AML-193 (cell line): Measurements from ENCODE around the gene OR5F1.

ENCODE experiments used
- DNase-seq, 2 experiments: peaks; one replicate each; lab custom pipeline; 2025; lab: John Stamatoyannopoulos, UW

Gene OR5F1

DNA sequence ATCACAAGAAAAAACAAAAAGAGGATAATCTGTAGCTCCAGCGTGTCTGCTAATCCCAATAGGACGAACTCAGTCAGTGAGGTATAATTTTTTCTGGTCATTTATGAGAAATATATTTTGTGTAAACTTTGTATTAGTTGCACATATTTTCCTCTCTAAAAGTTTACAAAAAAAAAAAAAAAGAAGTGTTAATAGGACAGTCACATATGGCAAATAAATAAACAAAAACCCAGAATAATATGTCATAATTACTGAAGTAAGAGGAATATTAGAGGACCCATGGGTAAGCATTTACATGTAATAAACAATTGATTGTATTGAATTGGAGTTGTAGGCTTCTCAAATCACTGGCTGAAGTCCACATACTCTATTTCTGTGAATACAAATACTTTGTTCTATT lies at the start of gene OR5F1:
TSS of gene OR5F1 (minus strand) at position 101 of the 400 bp plus-strand sequence. CDS start at position 101, 0 bp downstream.
- no peak for DNase-seq

- DNase-seq: no peak
Observed at GRCh38 chr11:56027354-56027753, 32.9 kb upstream of the OR5F1 start, which contains the start of gene OR5AS1. TSS of gene OR5AS1 (plus strand) at chr11:56027654. CDS start at chr11:56030419, 2,765 bp downstream.

DNA sequence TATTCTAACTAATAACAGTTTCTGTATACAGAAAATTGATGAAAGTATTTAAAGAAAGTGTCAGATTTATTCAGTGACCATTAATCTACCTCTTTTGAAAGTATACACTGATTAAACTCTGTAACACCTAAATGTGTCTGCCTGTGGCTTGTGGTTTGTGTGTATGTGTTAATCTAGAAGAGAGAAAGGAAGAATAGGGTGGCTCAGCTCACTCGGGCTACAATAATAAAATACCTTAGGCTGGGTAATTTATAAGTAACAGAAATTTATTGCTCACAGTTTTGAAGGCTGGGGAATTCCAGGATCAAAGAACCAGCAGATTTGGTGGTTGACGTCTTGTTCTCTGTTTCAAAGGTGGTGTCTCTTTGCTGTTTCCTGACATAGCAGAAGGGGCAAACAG lies 19.4 kb upstream of the OR5F1 start:
- DNase-seq: no peak

GRCh38 chr11:56010716-56011115 lies 16.3 kb upstream of the OR5F1 start:
- no peak for DNase-seq

GRCh38 chr11:55970935-55971334 lies 23.5 kb downstream of the OR5F1 start:
- DNase-seq: no peak

- no peak for DNase-seq
Observed at GRCh38 chr11:55969845-55970244, 24.6 kb downstream of the OR5F1 start, which contains the start of gene OR10AG1. TSS of gene OR10AG1 (minus strand) at chr11:55969945. CDS start at chr11:55969907, 38 bp downstream.

DNA sequence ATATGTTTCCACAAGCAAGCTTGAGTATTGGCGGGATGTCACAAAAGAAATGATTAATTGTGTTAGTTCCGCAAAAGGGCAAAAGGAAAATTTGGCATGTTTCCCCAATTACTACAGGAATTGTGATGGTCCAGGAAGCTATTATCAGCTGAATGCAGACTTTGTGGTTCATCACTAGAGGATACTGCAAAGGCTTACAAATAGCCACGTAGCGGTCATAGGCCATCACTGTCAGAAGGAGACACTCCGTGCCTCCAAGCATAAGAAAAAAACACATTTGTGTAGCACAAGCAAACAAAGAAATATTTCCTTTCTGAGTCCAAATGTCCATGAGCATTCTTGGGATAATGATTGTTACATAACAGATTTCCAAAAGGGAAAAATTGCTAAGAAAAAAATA lies 26.5 kb downstream of the OR5F1 start:
- no peak for DNase-seq

GRCh38 chr11:55966391-55966790 lies 28.0 kb downstream of the OR5F1 start:
- DNase-seq: no peak

- no peak for DNase-seq
Observed at GRCh38 chr11:55956521-55956920, 37.9 kb downstream of the OR5F1 start.

- no peak for DNase-seq
Observed at GRCh38 chr11:55949330-55949729, 45.1 kb downstream of the OR5F1 start.
